Transverse colon (tissue), 4 donors: Measurements from ENCODE around the gene MVB12A.

Experiments
- EP300 ChIP-seq: sonication (generic); formaldehyde crosslinking; IDR thresholded peaks from one replicate; pipeline ENCODE4 v1.6.1; 2017; ENCODE audit warnings: antibody characterized with exemption, low read depth
- POLR2A ChIP-seq: fragments of 450-650 bp; IDR thresholded peaks from one replicate; pipeline ENCODE4 v1.6.1; 2016; ENCODE audit warnings: antibody characterized with exemption, mild to moderate bottlenecking, moderate library complexity
- POLR2AphosphoS5 ChIP-seq, 3 donors: sonication (generic); formaldehyde crosslinking; IDR thresholded peaks; one replicate each; pipeline ENCODE4 v1.6.1; 2016; ENCODE audit warnings: antibody characterized with exemption in 3 of 3
- TF ChIP-seq, protein P1 (sequence below), 5 experiments: fragments of 200-600 bp in 3 of 5; fragments of 450-650 bp in 2 of 5; sonication (generic) in 3 of 5; IDR thresholded peaks; 1 replicate in 2 of 5; 2 replicates in 3 of 5; pipeline ENCODE4 v1.5.1; 2016 to 2017; ENCODE audit warnings: antibody characterized with exemption in 5 of 5, inconsistent platforms in 3 of 5, mild to moderate bottlenecking in 2 of 5, moderate library complexity in 1 of 5

DNA sequence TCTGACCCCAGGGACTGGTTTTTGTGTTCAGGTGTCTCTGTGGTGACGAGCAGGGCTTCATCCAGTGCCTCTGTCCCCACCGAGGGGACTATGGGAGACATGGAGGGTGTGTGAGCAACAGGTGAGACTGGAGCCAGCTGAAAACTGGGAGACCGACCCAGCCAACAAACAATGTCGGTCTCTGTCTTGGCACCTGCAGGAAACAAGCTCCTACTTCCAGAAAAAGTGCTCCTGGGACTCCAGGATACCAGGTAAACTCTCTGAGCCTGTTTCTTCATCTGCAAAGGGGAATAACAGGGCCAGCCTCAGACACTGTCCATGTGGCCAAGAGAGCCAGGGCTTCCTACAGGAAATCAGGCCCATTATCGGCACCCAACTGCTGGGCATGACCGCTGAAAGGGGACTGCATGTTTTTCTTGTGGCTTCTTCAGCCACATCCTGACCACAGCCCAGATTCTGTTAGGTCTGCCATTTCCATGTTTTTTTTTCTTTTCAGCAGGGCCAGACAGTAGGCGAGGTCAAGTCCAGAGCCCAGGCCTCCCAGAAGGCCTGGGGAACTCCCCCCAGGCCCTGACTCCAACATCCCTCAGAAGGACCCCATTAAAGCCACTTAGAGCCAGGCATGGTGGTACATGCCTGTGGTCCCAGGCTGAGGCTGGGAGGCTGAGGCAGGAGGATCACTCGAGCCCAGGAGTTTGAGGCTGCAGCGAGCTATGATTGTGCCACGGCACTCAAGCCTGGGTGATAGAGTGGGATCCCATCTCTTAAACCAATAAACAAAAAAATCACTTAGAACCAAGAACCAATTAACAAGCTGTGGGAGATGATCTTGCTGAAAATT is 13.6 kb upstream of the MVB12A start:
- TF ChIP-seq POLR2A (no peak), POLR2AphosphoS5 (IDR thresholded peaks at IDR 0.05) (no peak), EP300 (no peak)
- TF ChIP-seq, protein P1, sequence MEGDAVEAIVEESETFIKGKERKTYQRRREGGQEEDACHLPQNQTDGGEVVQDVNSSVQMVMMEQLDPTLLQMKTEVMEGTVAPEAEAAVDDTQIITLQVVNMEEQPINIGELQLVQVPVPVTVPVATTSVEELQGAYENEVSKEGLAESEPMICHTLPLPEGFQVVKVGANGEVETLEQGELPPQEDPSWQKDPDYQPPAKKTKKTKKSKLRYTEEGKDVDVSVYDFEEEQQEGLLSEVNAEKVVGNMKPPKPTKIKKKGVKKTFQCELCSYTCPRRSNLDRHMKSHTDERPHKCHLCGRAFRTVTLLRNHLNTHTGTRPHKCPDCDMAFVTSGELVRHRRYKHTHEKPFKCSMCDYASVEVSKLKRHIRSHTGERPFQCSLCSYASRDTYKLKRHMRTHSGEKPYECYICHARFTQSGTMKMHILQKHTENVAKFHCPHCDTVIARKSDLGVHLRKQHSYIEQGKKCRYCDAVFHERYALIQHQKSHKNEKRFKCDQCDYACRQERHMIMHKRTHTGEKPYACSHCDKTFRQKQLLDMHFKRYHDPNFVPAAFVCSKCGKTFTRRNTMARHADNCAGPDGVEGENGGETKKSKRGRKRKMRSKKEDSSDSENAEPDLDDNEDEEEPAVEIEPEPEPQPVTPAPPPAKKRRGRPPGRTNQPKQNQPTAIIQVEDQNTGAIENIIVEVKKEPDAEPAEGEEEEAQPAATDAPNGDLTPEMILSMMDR (IDR thresholded peaks at IDR 0.05) = no peak
